NT2/D1 (cell line): ENCODE measurements around the gene GRB10.

Experiments used
- SUZ12 ChIP-seq: IDR thresholded peaks from 2 replicates; pipeline ENCODE4 v1.6.1; 2011; ENCODE audit not compliant: insufficient read length, insufficient read depth; ENCODE audit errors: extremely low read depth
- YY1 ChIP-seq: IDR thresholded peaks from 2 replicates; pipeline ENCODE4 v1.6.1; 2011; ENCODE audit not compliant: insufficient read length, insufficient read depth
- ZNF274 ChIP-seq: IDR thresholded peaks from 2 replicates; pipeline ENCODE4 v1.6.1; 2011; ENCODE audit warnings: mild to moderate bottlenecking, low read depth, low read length

DNA sequence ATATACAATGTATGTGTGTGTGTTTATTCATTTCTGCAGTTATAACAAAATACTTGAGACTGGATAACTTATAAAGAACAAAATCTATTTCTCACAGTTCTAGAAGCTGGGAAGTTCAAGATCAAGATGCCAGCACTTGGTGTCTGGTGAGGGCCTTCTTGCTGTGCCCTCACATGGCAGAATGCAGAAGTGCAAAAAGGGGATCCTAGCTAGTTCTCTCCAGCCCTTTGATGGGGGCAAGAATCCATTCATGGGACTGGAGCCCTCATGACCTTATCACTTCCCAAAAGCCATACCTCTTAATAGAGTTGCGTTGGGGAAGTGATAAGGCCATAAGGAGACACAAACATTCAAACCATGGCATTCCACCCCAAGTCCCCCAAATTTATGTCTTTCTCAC lies 8.4 kb downstream of the GRB10 start:
- no peak for TF ChIP-seq YY1
- TF ChIP-seq SUZ12: no peak
- TF ChIP-seq ZNF274: no peak
